Peyer's patch (tissue), 4 donors: ENCODE measurements around the gene IMMT.

Source experiments
- CTCF ChIP-seq, 6 experiments: fragments of 450-650 bp in 4 of 6; fragments of 200-600 bp in 2 of 6; sonication (generic) in 1 of 6; IDR thresholded peaks; one replicate each; pipeline ENCODE4 v1.5.1; 2017 to 2019; ENCODE audit warnings: antibody characterized with exemption in 6 of 6, mild to moderate bottlenecking in 3 of 6, moderate library complexity in 1 of 6
- POLR2A ChIP-seq, 2 donors: fragments of 450-650 bp; IDR thresholded peaks; one replicate each; pipeline ENCODE4 v1.5.1; 2017; ENCODE audit warnings: antibody characterized with exemption in 2 of 2, mild to moderate bottlenecking in 2 of 2, moderate library complexity in 2 of 2

GRCh38 chr2:86231680-86232372, 36.6 kb upstream of the IMMT start:
- no peak for TF ChIP-seq POLR2A (IDR thresholded peaks at IDR 0.05)
- TF ChIP-seq CTCF (IDR thresholded peaks at IDR 0.05): no peak
